GM19023 (cell line): ENCODE measurements around the gene ZNRF4.

Experiments
- ATAC-seq: cut with Tn5 transposase; IDR thresholded peaks from one replicate; pipeline ENCODE4 v1.9.1; 2021; ENCODE audit warnings: mild to moderate bottlenecking, moderate library complexity; ENCODE audit not compliant: unreplicated experiment

Gene ZNRF4

DNA sequence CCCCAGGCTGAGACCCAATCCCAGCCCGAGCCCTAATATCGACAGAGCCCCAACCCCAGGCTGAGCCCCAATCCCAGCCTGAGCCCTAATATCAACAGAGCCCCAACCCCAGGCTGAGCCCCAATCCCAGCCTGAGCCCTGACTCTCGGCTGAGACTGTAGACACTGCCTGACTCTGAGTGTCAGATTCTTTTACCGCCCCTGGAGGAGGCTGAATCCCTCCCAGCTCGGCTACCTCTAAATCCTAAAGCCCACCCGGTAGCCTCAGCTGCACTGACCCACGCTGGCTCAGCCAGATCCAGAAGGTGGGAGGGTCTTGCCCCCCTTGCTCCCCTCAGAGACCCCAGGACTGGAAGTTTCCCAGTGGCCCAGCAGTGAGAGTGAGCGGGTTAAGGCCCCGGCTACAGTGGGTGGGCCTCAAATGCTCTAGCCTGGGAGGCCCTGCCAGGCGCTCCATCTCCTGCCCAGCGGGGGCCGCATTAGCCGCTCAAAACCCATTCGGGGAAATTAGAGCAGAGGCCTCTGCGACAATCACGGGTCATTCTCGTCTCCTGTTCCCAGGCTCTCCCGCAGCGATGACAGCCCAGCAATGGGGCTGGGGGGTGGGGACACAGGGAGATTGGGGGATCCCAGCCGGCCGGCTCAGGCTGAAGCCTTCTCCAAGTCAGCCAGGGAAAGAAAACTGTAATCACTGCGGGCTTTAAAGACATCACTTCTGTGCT is 43.8 kb downstream of the ZNRF4 start:
- no peak for ATAC-seq

DNA sequence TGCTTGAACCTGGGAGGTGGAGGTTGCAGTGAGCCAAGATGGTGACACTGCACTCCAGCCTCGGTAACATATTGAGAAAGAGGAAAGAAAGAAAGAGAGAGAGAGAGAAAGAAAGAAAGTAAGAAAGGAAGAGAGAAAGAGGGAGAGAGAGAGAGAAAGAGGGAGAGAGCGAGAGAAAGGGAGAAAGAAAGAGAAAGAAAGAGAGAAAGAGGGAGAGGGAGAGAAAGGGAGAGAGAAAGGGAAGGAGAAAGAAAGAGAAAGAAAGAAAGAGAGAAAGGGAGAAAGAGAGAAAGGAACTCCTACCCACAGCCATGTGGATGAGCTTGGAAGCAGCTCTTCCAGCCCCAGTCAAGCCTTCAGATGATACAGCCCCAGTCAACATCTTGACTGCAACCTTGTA is 46.7 kb downstream of the ZNRF4 start:
- no peak for ATAC-seq

DNA sequence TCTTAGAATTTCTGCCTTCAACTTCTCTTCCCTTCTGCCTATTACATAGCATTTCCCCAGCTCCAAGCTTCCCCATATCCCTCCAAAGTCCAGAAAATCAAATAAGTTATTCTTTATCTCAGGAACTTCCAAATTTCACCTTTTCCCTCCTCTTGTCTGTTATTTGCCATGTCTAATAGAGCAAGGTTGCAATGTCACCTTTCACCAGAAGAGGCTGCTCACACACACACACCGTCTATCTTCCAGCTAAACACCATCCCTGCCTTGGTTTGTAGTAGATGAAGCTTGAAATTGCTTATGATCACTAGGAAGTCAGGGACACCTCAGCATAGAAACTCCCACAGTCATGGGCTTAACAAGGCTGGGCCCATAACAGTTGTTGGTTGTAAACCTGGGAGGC is 48.4 kb downstream of the ZNRF4 start:
- no peak for ATAC-seq

DNA sequence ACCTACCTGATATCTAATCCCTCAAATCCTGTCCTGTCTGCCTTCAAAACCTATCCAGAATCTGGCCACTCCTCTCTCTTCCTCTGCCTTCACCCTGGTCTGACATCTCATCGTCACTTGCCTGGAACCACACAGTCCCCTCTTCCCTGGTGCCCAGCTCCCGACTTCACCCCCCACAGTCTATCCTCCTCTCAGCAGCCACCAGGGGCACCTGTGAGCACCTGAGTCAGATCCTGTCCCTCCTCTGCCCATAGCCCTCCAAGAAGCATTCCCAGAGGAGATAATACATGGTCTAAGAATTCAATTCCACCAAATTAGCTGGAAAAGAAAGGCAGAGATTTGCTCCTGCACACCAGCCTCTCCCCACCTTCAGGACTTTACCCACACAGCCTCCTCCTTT is 48.9 kb downstream of the ZNRF4 start:
- ATAC-seq, result no peak
